ENCODE measurements around the gene ADH1A. TPM values are rescaled to one million over a fixed set of nuclear protein-coding genes. Genes with fewer than 3 reads are reported as not detected.
"Not testable (repeated sequence)": the region's sequence is repeated elsewhere in the genome, so short reads cannot be mapped to it uniquely, and the experiment has no call there.

Gene ADH1A
- total RNA-seq, 2 donors from 2014 or later: not detected

- no peak for DNase-seq
- H3K4me1 Mint-ChIP-seq (ENCODE audit: low read depth): no peaks in the 10 kb centered on the region
- peaks cover 7 to 9% of the 10 kb centered on the region in 2 donors for H3K9me3 Mint-ChIP-seq
- no peak overlapping the region for H3K27ac Mint-ChIP-seq
- no peak for ATAC-seq (replicated peaks in 1 of 2)
- no peaks in the 10 kb centered on the region for H3K27me3 Mint-ChIP-seq (ENCODE audit: low read depth)
- H3K4me3 Mint-ChIP-seq: no peak overlapping the region
- peaks cover 4 to 8% of the 10 kb centered on the region in 2 donors for H3K36me3 Mint-ChIP-seq (ENCODE audit: insufficient read depth in 2 of 2)
Observed at GRCh38 chr4:99264927-99265326, 25.9 kb downstream of the ADH1A start.

DNA sequence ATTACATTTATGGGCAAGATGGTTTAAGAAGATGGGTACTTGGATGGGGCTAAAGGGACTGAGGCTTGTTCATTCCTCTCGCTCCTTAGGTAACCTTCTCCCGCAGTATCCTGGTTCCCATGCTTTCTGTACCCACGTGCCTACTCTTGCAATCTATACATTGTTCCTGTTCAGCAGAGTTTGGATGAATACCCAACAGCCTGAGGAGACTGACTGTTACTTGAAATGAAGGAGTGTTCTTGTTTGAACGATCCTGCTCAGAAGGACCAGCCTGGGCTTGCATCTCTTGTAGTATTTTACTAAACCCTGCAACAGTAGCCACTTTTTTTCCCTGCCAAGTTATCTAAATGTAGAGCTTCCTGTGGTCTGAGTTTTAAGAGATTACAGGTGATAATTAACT is 38.0 kb downstream of the ADH1A start:
- H3K27ac Mint-ChIP-seq: no peak overlapping the region

GRCh38 chr4:99248714-99249113 is 42.1 kb downstream of the ADH1A start:
- H3K4me1 Mint-ChIP-seq (ENCODE audit: low read depth): no peaks in the 10 kb centered on the region

More for the DNA sequence above, 38.0 kb downstream of the ADH1A start:
- Mint-ChIP-seq H3K9me3 (peaks cover 0 to 9% of the 10 kb centered on the region in 2 donors), H3K4me1 (ENCODE audit: low read depth) (no peaks in the 10 kb centered on the region), H3K36me3 (ENCODE audit: insufficient read depth in 2 of 2) (no peaks in the 10 kb centered on the region), H3K27me3 (ENCODE audit: low read depth) (no peaks in the 10 kb centered on the region), H3K4me3 (no peak overlapping the region)
- ATAC-seq (replicated peaks in 1 of 2) (no peak), DNase-seq (no peak)

DNA sequence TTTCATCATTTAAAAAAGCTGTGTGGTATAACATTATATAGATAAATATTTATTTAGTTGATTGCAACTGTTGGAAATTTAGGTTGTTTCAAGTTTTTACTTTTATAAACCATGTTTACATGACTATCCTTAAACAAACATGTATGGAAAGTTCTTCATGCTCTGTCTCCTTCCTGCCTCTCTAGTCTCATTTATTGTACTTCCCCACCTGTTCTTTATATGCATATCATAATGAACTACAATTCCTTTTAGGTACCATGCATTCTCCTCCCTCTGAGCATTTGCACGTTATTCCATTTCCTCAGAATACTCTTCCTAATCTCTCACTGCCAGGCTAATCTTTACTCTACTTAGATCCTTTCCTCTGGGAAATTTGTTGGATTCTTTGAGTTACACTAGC is 54.8 kb downstream of the ADH1A start:
- Mint-ChIP-seq H3K9me3 (peaks cover 2 to 4% of the 10 kb centered on the region in 2 donors), H3K27me3 (ENCODE audit: low read depth) (no peaks in the 10 kb centered on the region), H3K36me3 (ENCODE audit: insufficient read depth in 2 of 2) (no peaks in the 10 kb centered on the region), H3K27ac (no peak overlapping the region), H3K4me3 (no peak overlapping the region), H3K4me1 (ENCODE audit: low read depth) (no peaks in the 10 kb centered on the region)
- DNase-seq (no peak), ATAC-seq (replicated peaks in 1 of 2) (no peak)

More at GRCh38 chr4:99248714-99249113, 42.1 kb downstream of the ADH1A start:
- H3K9me3 Mint-ChIP-seq: peaks cover 10 to 12% of the 10 kb centered on the region in 2 donors
- ATAC-seq (replicated peaks in 1 of 2) (no peak), DNase-seq (no peak)
- H3K4me3 Mint-ChIP-seq: no peak overlapping the region
- H3K27me3 Mint-ChIP-seq (ENCODE audit: low read depth): no peaks in the 10 kb centered on the region
- H3K27ac Mint-ChIP-seq: no peak overlapping the region
- H3K36me3 Mint-ChIP-seq (ENCODE audit: insufficient read depth in 2 of 2): peaks cover 4 to 8% of the 10 kb centered on the region in 2 donors

- no peak for ATAC-seq (replicated peaks in 1 of 2)
- DNase-seq: no peak
- no peaks in the 10 kb centered on the region for H3K4me1 Mint-ChIP-seq (ENCODE audit: low read depth)
- H3K36me3 Mint-ChIP-seq (ENCODE audit: insufficient read depth in 2 of 2): peaks cover 0 to 2% of the 10 kb centered on the region in 2 donors
- H3K27ac Mint-ChIP-seq: no peak overlapping the region
- no peaks in the 10 kb centered on the region for H3K27me3 Mint-ChIP-seq (ENCODE audit: low read depth)
- peaks cover 0 to 12% of the 10 kb centered on the region in 2 donors for H3K9me3 Mint-ChIP-seq
- no peak overlapping the region for H3K4me3 Mint-ChIP-seq
Observed at GRCh38 chr4:99234331-99235010, 56.3 kb downstream of the ADH1A start.

DNA sequence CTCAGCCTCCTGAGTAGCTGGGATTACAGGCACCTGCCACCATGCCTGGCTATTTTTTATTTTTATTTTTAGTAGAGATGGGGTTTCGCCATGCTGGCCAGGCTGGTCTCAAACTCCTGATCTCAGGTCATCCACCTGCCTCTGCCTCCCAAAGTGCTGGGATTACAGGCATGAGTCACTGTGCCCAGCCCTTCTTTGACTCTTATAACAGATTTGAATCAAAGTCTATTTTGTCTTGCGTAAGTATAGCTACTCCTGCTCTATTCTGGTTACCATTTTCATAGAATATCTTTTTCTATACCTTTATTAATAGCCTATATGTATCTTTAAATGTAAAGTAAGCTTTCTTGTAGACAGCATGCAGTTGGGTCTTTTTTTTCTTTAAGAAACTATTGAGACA is 57.4 kb downstream of the ADH1A start:
- H3K27me3 Mint-ChIP-seq (ENCODE audit: low read depth); DNase-seq; H3K4me1 Mint-ChIP-seq (ENCODE audit: low read depth); ATAC-seq (replicated peaks in 1 of 2); H3K27ac Mint-ChIP-seq; H3K36me3 Mint-ChIP-seq (ENCODE audit: insufficient read depth in 2 of 2); H3K4me3 Mint-ChIP-seq: not testable (repeated sequence)
- peaks cover 3 to 10% of the 10 kb centered on the region in 2 donors for H3K9me3 Mint-ChIP-seq

- DNase-seq; H3K27me3 Mint-ChIP-seq (ENCODE audit: low read depth); H3K4me1 Mint-ChIP-seq (ENCODE audit: low read depth); ATAC-seq (replicated peaks in 1 of 2); H3K27ac Mint-ChIP-seq; H3K36me3 Mint-ChIP-seq (ENCODE audit: insufficient read depth in 2 of 2); H3K4me3 Mint-ChIP-seq: not testable (repeated sequence)
- H3K9me3 Mint-ChIP-seq: peaks cover 14 to 16% of the 10 kb centered on the region in 2 donors
Observed at GRCh38 chr4:99228706-99229105, 62.1 kb downstream of the ADH1A start.

DNA sequence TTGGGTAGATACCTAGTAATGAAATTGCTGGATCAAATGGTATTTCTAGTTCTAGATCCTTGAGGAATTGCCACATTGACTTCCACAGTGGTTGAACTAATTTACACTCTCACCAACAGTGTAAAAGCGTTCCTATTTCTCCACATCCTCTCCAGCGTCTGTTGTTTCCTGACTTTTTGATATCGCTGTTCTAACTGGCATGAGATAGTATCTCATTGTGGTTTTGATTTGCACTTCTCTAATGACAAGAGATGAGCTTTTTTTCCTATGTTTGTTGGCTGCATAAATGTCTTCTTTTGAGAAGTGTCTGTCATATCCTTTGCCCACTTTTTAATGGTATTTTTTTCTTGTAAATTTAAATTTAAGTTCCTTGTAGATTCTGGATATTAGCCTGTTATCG is 63.1 kb downstream of the ADH1A start:
- H3K4me3 Mint-ChIP-seq; H3K36me3 Mint-ChIP-seq (ENCODE audit: insufficient read depth in 2 of 2); DNase-seq; H3K4me1 Mint-ChIP-seq (ENCODE audit: low read depth); H3K27me3 Mint-ChIP-seq (ENCODE audit: low read depth); H3K27ac Mint-ChIP-seq; ATAC-seq (replicated peaks in 1 of 2): not testable (repeated sequence)
- H3K9me3 Mint-ChIP-seq: peaks cover 14 to 16% of the 10 kb centered on the region in 2 donors

Other genes starting within 250 kb of the ADH1A start
- 100 to 1,000 TPM in 1 of 2 donors, 10 to 100 TPM in 1; 91.0 to 105 TPM for gene ADH5, start 202.2 kb downstream of the ADH1A start, total RNA-seq
- not detected for gene ADH4, start 146.7 kb downstream of the ADH1A start, total RNA-seq
- not detected for gene ADH6, start 71.7 kb downstream of the ADH1A start, total RNA-seq
- not detected for gene ADH1B, start 30.4 kb upstream of the ADH1A start, total RNA-seq
- not detected for gene ADH1C, start 61.8 kb upstream of the ADH1A start, total RNA-seq
- gene ADH7, start 144.4 kb upstream of the ADH1A start, total RNA-seq: not detected
- gene C4orf17, start 220.0 kb upstream of the ADH1A start, total RNA-seq: under 1 TPM in 1 of 2 donors, not detected in 1; 0.09 TPM